ENCODE results near the gene STK25. TPM values are rescaled to one million over a fixed set of nuclear protein-coding genes. Genes with fewer than 3 reads are reported as not detected.

STK25 gene
- total and polyA plus RNA-seq, 9 donors: 71.1 to 150 (median 108) TPM

DNA sequence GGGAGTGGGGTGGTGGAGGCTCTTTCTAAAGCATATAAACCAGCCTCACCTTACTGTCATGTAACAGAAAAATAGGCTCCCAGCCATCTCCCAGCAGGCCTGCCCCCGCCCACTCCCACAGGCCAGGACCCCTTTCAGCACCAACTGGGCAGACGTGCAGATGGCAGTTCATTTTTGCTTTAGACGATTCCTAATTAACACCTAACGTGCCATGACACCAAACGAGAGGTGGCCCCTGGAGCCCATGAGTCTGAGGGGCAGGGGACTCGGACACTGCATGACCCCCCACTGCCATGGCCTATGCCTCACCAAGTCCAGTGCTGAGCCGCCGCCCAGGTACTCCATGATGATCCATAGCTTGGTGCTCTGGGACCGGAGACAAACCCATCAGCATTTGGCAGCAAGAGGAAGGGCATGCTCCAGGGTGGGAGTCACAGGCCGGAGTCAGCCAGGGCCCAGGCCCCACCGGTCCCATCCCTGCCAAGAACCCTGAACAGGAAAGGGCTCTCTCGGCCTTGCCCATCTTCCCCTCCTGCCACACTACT, 7.9 kb downstream of the STK25 start:
- H3K4me1 ChIP-seq (ENCODE audit: insufficient read depth): no peaks in the 10 kb centered on the region
- no peak for DNase-seq
- no peaks in the 10 kb centered on the region for H3K27me3 ChIP-seq
- no peaks in the 10 kb centered on the region for H3K36me3 ChIP-seq
- no peak overlapping the region for H3K4me3 ChIP-seq
- H3K27ac ChIP-seq: no peak overlapping the region
- intact Hi-C loops (cut with DNase I): no loop called here
- WGBS, 3 donors: 76 to 84% (median 80%) methylated on average over 11 to 12 of the region's 12 CpGs
- H3K9me3 ChIP-seq: no peaks in the 10 kb centered on the region
- TF ChIP-seq EP300 (IDR thresholded peaks at IDR 0.05) (no peak), POLR2A (IDR thresholded peaks at IDR 0.05) (no peak)
- TF ChIP-seq, protein P1, sequence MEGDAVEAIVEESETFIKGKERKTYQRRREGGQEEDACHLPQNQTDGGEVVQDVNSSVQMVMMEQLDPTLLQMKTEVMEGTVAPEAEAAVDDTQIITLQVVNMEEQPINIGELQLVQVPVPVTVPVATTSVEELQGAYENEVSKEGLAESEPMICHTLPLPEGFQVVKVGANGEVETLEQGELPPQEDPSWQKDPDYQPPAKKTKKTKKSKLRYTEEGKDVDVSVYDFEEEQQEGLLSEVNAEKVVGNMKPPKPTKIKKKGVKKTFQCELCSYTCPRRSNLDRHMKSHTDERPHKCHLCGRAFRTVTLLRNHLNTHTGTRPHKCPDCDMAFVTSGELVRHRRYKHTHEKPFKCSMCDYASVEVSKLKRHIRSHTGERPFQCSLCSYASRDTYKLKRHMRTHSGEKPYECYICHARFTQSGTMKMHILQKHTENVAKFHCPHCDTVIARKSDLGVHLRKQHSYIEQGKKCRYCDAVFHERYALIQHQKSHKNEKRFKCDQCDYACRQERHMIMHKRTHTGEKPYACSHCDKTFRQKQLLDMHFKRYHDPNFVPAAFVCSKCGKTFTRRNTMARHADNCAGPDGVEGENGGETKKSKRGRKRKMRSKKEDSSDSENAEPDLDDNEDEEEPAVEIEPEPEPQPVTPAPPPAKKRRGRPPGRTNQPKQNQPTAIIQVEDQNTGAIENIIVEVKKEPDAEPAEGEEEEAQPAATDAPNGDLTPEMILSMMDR (IDR thresholded peaks at IDR 0.05): no peak

DNA sequence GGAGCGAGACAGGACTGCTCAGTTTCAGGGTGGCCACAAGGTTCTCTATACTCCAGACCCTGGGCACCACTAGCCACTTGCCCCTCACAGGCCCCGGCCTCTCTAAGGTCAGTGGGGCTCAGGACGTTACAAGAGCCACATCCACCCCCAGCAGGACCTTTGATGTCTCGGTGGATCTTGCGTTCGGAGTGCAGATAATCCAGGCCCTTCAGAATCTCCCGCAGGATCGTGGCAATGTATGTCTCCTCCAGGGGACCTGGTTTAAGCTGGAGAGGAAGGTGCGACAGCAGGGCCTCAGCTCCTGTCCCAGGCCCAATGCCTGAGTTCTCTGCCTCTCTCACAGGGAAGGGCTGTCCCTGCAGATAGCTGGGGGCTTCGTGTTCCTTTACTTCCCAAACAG, 8.4 kb downstream of the STK25 start:
- intact Hi-C loops (cut with DNase I): no loop called here
- no peak for DNase-seq

DNA sequence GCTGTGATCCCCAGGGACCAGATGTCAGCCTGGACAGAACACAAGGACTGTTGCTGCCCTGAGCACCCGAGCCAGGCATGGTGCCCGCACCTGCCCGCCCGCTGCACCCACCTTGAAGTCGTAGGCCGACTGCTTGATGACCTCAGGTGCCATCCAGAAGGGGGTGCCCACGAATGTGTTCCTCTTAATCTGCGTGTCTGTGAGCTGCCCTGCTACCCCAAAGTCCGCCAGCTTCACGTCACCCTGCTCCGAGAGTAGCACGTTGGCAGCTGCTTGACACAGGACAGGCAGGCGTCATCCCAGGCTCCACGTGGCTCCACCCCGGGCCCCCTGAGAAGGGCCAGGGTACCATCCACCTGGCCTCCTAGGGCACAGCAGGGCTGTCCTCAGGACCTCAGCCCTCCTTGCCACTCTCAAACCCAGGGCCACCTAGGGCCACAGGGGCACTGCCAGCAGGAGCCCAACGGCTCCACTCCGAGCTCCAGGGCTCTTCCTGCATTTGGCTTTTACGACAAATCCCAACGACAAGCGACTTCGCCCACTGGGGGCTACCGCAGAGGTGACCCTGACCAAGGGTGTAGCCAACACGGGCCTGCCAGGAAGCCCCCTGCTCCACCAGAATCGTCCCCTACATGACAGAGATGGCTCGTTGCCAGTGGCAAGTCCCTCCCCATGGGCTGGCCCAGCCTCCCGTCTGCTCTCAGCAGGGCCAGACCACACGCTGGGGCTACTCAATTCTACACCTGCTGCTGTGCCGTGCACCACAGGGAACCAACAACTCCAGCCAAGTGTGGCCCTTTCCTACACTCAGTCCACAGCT, 9.0 kb downstream of the STK25 start:
- intact Hi-C loops (cut with DNase I): no loop called here
- no peaks in the 10 kb centered on the region for H3K36me3 ChIP-seq

More for the DNA sequence above, 8.4 kb downstream of the STK25 start:
- Histone ChIP-seq H3K4me3 (no peak overlapping the region), H3K9me3 (no peaks in the 10 kb centered on the region), H3K36me3 (no peaks in the 10 kb centered on the region), H3K27me3 (no peaks in the 10 kb centered on the region), H3K27ac (no peak overlapping the region), H3K4me1 (ENCODE audit: insufficient read depth) (no peaks in the 10 kb centered on the region)
- TF ChIP-seq EP300 (IDR thresholded peaks at IDR 0.05): no peak
- 89 to 92% (median 90%) methylated on average over 10 of the region's 10 CpGs for WGBS, 3 donors

DNA sequence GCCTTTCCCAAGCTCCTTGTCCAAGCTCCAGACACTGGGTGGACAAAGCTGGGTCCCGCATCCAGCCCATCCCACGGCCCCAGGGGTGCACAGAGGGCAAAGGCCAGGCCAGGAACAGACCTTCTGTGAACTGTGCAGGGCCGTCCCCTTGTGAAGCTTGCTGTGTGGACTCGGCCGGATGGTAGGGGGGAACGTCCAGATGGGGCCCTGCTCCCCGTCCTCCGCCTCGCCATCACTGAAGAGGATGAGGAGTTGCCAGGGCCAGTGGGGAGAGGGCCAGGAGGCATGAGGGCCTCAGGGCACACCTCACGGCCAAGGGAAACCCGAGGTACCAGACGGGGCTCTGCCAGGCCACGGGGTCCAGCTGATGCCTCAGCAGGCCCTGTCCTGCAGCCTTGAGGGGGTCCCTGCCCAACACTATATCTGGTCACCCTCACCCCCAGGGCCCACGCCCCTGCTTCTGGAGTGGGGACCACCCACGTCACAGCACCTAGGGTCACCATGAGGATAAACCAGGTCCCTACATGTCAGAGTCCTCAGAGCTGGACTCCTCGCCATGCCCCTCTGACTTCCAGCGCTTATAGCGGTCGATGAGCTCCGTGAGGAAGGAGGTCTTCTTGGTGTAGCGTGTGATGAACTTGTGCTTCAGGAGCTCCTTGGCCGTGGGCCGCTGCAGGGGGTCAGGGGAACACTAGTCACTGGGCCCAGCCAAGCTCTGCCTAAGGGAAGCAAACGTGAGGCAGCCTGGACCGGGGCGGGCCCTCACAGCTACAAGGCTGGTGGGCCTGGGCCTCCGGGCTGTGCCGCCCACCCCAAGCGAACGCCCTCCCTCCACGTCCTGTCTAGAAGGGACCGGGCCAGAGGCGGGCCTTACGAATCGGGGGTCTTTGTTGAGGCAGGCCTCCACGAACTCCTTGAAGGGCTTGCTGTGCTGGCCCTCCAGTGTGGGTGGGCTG, 10.0 kb downstream of the STK25 start:
- no peaks in the 10 kb centered on the region for H3K36me3 ChIP-seq
- intact Hi-C loops (cut with DNase I): no loop called here
- H3K4me1 ChIP-seq (ENCODE audit: insufficient read depth): no peaks in the 10 kb centered on the region
- no peak for DNase-seq
- H3K27ac ChIP-seq: no peak overlapping the region
- H3K27me3 ChIP-seq: no peaks in the 10 kb centered on the region
- H3K9me3 ChIP-seq: no peaks in the 10 kb centered on the region
- 89 to 92% (median 90%) methylated on average over 32 to 36 of the region's 36 CpGs for WGBS, 3 donors
- no peak overlapping the region for H3K4me3 ChIP-seq
- no peak for TF ChIP-seq POLR2A (IDR thresholded peaks at IDR 0.05)
- TF ChIP-seq, protein P1 (IDR thresholded peaks at IDR 0.05): no peak
- TF ChIP-seq EP300 (IDR thresholded peaks at IDR 0.05): no peak

More for the DNA sequence above, 9.0 kb downstream of the STK25 start:
- DNase-seq: no peak
- Histone ChIP-seq H3K4me1 (ENCODE audit: insufficient read depth) (no peaks in the 10 kb centered on the region), H3K27me3 (no peaks in the 10 kb centered on the region), H3K27ac (no peak overlapping the region), H3K9me3 (no peaks in the 10 kb centered on the region), H3K4me3 (no peak overlapping the region)
- TF ChIP-seq, protein P1 (IDR thresholded peaks at IDR 0.05): no peak
- TF ChIP-seq POLR2A (IDR thresholded peaks at IDR 0.05): no peak
- TF ChIP-seq EP300 (IDR thresholded peaks at IDR 0.05): no peak
- WGBS, 3 donors: 82 to 84% (median 84%) methylated on average over 28 of the region's 28 CpGs

Data from ovary (tissue), 9 donors.